Measurements from ENCODE around the gene CABLES1. TPM values are rescaled to one million over a fixed set of nuclear protein-coding genes. Genes with fewer than 3 reads are reported as not detected.
"Not testable (repeated sequence)": the region's sequence is repeated elsewhere in the genome, so short reads cannot be mapped to it uniquely, and the experiment has no call there.

Gene CABLES1
- polyA plus RNA-seq, 3 donors, result 0.09 to 0.15 TPM; not detected in 1

GRCh38 chr18:23284629-23285028 lies 149.3 kb downstream of the CABLES1 start:
- H3K4me1 Mint-ChIP-seq, result no peaks in the 10 kb centered on the region
- Histone ChIP-seq H3K4me1 (ENCODE audit: control insufficient read depth in 1 of 2, insufficient read depth in 2 of 2, low read length in 2 of 2) (no peaks in the 10 kb centered on the region), H3K36me3 (replicated peaks in 1 of 2; ENCODE audit: control insufficient read depth in 1 of 2, insufficient read depth in 2 of 2, low read length in 2 of 2) (no peaks in the 10 kb centered on the region), H3K4me3 (replicated peaks in 1 of 3; ENCODE audit: low read depth in 2 of 3, low read length in 3 of 3) (no peak overlapping the region), H3K27ac (ENCODE audit: low read depth in 1 of 2, low read length in 2 of 2) (no peak overlapping the region), H2AFZ (ENCODE audit: insufficient read depth, low read depth, low read length, poor library complexity, severe bottlenecking) (no peak overlapping the region), H4K20me1 (ENCODE audit: insufficient read depth, low read length) (no peaks in the 10 kb centered on the region), H3K9ac (ENCODE audit: insufficient read depth, low read length, poor library complexity, severe bottlenecking) (no peak overlapping the region), H3K27me3 (ENCODE audit: control insufficient read depth in 2 of 2, insufficient read depth in 2 of 2, low read length in 2 of 2) (no peaks in the 10 kb centered on the region), H3K4me2 (replicated peaks; ENCODE audit: extremely low read depth, low read length, poor library complexity, severe bottlenecking) (no peak overlapping the region), H3K79me2 (ENCODE audit: insufficient read depth, low read length) (no peaks in the 10 kb centered on the region), H3K9me3 (replicated peaks in 1 of 2; ENCODE audit: control insufficient read depth in 1 of 2, insufficient read depth in 1 of 2, low read length in 2 of 2) (no peaks in the 10 kb centered on the region)
- H3K9me3 Mint-ChIP-seq, result peaks cover 0 to 2% (median 0%) of the 10 kb centered on the region in 7 donors
- no peak for TF ChIP-seq CTCF (IDR thresholded peaks at IDR 0.05)
- whole genome bisulfite sequencing (ENCODE audit: insufficient coverage), result 80% methylated on average over 1 of the region's 2 CpGs
- H3K27ac Mint-ChIP-seq, result peak overlapping the region in 3 of 7 donors; percentile 9 to 44 (median 19)
- H3K27me3 Mint-ChIP-seq (ENCODE audit: low read depth in 3 of 3), result peaks cover 0 to 1% (median 0%) of the 10 kb centered on the region in 3 donors
- no peak for DNase-seq
- H3K4me3 Mint-ChIP-seq, result no peak overlapping the region
- no peaks in the 10 kb centered on the region for H3K36me3 Mint-ChIP-seq
- intact Hi-C loops (cut with micrococcal nuclease), result no loop called here

GRCh38 chr18:23285581-23285980 lies 150.3 kb downstream of the CABLES1 start:
- H2AFZ ChIP-seq (ENCODE audit: insufficient read depth, low read depth, low read length, poor library complexity, severe bottlenecking); H3K27ac ChIP-seq (ENCODE audit: low read depth in 1 of 2, low read length in 2 of 2); H3K4me3 ChIP-seq (replicated peaks in 1 of 3; ENCODE audit: low read depth in 2 of 3, low read length in 3 of 3); H3K4me1 Mint-ChIP-seq; H3K9ac ChIP-seq (ENCODE audit: insufficient read depth, low read length, poor library complexity, severe bottlenecking); H3K36me3 ChIP-seq (replicated peaks in 1 of 2; ENCODE audit: control insufficient read depth in 1 of 2, insufficient read depth in 2 of 2, low read length in 2 of 2); H3K79me2 ChIP-seq (ENCODE audit: insufficient read depth, low read length); H3K36me3 Mint-ChIP-seq; H3K27ac Mint-ChIP-seq; H3K27me3 Mint-ChIP-seq (ENCODE audit: low read depth in 3 of 3); H3K4me3 Mint-ChIP-seq; H3K4me2 ChIP-seq (replicated peaks; ENCODE audit: extremely low read depth, low read length, poor library complexity, severe bottlenecking); DNase-seq; H3K9me3 Mint-ChIP-seq; H3K9me3 ChIP-seq (replicated peaks in 1 of 2; ENCODE audit: control insufficient read depth in 1 of 2, insufficient read depth in 1 of 2, low read length in 2 of 2); H4K20me1 ChIP-seq (ENCODE audit: insufficient read depth, low read length); H3K4me1 ChIP-seq (ENCODE audit: control insufficient read depth in 1 of 2, insufficient read depth in 2 of 2, low read length in 2 of 2); intact Hi-C loops (cut with micrococcal nuclease); H3K27me3 ChIP-seq (ENCODE audit: control insufficient read depth in 2 of 2, insufficient read depth in 2 of 2, low read length in 2 of 2): not testable (repeated sequence)
- 93% methylated on average over 11 of the region's 12 CpGs for WGBS (ENCODE audit: insufficient coverage)
